Limb (tissue), 2 donors: Measurements from ENCODE around the gene BICDL1.

Experiments
- DNase-seq, 2 donors: peaks; one replicate each; pipeline ENCODE4 v3.0.0-alpha.2; 2016; ENCODE audit errors: extremely low spot score in 2 of 2

BICDL1 gene

DNA sequence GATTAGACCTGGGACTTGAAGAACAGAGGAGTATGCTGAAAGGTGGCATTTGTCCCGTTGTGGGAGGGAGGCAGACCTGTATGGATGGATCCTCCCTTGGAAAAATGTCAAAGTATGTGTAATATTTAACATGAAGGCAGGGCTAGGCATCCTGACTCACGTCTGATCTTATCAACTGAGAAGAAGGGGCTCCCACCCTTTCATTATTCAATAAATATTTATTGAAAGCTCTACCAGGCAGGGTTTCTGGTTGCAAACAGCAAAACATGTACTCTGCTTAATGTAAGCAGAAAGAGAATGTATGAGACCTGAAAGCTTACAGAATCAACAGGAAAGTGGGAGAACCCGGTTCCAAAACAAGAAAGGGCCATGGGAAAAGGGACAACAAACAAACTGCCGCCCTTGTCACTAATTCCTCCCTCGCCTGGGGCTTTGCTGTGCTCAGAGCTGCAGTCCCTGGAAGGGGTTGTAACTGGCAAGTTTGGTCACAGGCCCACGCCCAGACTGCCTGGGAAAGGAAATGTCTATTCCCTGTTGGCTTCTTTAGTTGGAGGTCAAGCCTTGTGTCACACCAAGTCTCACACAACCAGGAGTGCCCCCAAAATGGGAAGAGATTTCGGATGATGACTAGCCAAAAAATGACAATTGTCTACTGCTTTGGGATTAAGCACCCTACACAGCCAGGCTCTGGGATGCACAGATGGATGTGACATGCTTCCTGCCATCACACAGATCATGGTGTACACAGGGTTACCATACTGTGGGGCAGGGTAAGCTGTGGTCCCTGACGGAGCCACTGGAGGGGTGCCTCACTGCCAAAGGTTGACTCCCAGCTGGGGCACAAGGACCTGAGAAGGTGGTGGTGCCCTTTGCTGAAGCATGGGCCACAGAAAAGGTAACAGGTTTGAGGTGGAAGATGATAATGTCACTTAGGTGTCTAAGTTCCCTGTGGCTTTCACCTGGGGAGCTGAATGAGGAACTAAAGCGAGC is 90.7 kb downstream of the BICDL1 start:
- no peak for DNase-seq

DNA sequence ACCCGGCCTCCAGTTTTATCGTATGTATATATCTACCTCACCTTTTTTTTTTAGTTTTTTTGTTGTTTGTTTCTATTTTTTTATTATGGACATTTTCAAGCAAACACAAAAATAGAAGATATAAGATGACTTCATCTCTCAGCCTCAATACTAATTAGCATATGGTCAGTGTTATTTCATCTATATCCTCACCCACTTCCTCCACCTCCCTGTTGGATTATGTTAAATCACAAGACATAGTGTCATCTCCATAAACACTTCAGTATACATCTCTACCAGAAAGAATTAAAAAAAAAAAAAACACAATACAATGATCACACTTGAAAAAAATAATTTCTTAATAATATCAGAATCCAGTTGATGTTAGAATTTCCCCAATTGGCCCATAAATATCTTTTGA is 92.6 kb downstream of the BICDL1 start:
- DNase-seq, result no peak

DNA sequence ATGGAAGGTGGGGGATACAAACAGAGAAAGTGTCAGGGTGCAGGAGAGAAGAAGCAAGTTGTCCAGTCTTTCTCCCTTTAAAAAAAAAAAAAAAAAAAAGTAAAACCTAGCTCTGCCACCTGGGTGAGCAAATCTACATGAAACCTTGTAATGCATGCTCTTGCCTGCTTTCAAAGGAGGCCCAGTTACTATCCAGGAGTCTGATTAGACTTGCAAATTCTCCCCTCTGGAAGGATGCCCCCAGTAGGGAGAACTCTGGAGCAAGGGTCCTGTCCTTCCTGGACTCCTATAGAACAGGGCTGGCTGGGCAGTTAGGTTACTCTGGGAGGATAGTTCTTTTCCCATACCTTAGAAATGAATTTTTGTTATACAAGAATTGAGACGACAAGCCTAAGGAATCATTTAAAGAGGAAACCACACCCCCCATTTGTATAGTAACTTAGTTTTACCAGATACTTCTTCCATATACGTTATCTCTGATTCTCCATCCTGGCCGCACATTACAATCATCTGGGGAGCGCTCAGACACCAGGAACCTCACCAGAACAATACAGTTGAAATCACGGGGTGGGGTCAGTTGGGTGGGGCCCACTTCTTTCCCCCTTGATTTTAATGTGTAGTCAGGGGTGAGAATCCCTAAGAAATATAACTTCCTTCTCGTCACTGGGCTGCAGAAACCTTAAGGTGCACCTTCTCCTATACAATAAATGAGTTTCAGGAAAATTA is 97.0 kb downstream of the BICDL1 start:
- DNase-seq, result no peak

DNA sequence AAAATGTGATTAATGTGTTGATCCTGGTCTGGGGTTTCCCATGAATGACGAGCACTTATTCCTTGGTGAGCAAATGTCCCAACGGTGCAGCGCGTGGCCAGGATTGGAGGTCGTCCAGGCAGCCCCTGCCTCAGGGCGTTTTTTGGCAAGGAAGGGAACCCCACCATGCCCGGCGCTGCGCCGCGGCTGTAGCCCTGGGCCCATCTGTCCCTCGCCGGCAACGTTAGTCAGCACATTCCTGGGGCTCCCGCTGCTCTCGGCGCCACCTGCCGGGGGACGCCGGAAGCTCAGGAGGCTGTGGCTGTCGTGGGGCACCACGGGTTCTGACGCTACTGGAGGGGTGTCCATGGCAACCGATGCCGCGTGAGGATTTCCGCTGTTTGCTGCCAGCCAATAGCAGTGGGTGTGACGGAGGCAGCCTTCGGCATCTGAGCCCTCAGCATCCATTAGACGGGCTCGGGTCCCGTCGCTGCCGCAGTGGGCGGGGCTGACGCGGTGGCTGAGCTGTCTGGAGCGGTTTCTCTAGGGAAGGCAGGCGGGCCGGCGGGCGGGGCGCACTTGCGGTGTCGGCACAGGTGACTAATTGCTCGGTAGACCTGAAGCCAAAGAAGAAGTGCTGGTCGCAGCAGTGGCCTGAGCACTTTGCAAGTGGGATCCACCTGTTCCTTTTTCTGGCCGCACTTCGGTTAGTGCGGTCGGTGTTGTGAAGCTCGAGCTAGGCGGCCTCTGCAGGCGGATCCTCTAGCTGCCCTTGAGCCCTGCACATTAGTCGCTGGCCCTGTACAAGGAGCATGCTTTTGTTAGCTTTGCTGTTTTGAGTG is 98.0 kb downstream of the BICDL1 start:
- peak; percentile 97 to 99 for DNase-seq

DNA sequence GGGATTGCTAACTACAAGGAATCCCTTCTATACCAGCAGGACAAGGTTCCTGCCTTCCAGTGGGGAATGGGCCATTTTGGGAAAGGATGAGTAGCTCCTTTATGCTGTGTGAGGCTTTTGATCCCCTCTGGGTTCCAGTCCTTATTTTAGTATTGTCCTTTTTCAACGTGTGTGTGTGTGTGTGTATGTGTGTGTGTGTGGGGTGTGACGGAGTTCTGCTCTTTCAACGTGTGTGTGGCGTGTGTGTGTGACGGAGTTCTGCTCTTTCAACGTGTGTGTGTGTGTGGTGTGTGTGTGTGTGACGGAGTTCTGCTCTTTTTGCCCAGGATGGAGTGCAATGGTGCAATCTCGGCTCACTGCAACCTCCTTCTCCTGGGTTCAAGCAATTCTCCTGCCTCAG is 100.1 kb downstream of the BICDL1 start:
- DNase-seq, result no peak

DNA sequence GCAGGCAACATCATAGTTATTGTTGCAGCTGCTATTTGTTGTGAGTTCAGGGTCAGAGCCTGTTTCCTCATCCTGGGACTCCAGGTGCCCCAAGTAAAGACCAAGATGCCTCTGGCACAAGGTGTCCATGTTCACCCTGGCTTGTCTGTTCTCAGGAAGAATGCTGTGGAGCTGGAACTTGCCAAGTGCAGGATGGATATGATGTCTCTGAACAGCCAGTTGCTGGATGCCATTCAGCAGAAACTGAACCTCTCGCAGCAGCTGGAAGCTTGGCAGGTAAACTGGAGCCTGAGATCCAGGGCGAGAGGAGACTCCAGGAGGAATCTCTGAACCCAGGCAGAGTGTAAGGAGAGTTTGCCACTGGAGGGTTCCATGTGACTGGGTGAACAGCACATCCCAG is 100.8 kb downstream of the BICDL1 start:
- DNase-seq, result no peak

DNA sequence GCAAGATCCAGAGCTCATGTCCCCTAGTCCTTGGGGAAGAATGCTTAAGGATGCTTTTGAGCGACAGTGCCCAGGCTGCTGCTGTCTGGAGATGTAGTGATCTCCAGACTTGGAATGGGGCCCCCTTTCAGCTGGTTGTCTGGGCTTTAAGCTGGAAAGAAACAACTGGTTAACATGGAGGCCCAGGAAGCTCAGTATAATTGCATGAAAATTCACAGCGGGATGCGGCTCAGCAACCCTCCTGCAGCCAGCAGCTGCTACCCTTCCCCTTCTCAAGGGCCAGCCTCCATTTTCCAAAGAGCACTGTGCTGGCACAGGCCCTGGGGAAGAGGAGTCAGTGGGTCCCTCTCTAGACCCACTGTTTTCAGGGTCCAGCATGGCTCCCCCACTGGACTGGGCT is 101.2 kb downstream of the BICDL1 start:
- DNase-seq, result no peak

DNA sequence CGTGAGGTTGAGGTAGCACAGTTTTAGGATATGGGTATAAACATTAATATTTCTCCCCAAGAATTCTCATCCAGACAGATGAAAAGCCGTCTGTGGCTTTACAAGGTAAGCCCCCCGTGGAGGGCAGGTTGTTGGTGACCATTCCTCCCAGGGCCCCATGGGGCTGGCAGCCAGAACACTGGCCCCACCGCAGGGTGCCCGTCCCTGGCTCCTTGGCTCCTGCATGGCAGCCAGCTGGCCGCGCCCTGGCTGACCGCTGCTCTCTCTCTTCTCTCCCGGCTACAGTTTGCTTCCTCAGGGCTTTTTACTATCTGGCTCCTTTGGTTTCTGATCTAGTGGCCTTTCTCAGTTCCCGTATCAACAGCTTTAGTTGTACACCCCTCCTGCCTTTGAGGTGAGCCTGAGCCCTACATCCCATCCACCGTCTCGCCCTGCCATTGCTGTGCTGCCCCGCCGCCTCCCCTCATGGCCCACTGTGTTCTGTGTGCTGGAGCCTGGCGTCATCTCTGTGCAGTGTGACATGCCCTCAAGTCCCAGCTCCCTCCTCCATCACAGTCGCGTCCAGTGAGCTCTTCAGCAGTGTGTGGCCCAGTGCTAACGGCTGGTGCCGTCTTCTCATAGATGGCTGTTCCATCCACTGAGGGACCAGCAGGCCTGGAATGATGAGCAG is 101.7 kb downstream of the BICDL1 start:
- DNase-seq, result no peak

DNA sequence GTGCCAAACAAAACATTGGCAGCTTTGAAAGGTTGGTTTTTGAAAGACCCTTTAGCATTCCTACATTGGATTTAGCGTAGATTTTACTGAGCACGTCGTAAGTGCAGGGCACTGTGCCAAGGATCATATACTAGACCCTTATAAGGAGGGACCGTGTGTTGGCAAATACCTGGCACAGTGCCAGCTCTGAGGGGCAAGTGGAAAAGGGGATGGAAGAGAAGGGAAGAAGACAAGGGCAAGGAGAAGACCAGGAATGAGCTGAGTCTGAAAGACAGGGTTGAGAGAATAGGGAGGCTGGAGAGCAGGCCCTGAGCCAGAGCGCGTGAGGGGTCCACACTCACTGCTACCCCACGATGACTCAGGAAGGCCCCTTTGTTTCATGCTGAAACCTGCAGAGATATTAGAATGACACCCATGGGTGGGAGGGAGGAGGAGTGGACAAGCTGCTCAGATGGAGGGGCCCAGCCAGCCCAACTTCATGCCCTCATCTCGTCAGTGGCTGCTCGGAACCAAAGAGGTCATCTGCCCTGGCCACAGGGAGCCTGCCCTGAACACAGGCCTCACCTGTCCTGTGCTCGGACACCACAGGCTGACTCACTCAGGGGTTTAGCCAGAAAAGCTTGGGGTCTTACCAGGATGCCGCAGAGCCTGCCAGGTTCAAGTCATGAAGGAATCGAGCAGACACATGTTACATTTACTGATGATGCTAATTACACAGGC is 102.5 kb downstream of the BICDL1 start:
- DNase-seq, result peak in 1 of 2 donors; percentile 18

DNA sequence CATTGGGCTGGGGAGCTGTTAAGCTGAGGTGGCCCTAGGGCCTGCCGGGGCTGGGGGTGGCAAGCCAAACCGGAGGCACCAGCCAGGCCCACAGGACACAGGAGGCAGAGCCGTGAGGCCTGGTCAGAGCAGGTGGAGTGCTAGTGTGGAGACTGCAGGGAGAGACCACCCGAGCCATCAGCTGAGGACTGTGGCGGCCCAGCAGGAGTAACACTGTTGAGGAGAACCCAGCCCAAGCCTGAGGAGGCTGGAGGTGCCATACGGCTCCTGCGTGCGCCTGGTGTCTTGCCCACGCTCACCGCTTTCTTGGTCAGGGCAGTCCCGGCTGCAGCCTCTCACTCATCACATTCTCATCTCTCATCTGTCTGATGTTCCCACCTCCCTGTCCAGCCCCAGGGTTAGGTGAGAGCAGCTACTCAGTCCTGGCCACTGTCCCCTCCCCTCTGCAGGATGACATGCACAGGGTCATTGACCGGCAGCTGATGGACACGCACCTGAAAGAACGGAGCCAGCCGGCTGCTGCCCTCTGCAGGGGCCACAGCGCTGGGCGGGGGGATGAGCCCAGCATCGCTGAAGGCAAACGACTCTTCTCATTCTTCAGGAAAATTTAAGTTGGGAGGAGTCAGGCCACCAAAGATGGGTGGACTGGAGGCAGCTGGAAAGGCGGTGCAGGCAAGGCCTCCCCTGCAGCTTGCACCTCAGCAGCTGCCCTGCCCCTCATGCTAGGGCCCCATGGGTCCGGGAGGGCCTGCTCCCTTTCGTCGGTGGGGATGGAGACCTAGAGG is 103.7 kb downstream of the BICDL1 start:
- DNase-seq, result no peak

DNA sequence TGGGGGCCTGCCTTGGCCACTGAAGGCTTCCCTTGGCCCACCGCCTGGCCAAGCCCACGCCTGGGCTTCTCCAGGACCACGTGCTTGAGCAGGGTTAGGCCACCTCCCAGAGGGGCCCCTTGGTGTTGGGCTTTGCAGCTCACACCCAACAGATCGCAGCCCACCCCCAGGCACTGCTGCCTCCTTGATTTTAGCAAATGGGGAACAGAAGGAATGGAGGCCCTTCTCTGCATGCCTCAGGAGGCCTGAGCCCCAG is 104.2 kb downstream of the BICDL1 start:
- no peak for DNase-seq

DNA sequence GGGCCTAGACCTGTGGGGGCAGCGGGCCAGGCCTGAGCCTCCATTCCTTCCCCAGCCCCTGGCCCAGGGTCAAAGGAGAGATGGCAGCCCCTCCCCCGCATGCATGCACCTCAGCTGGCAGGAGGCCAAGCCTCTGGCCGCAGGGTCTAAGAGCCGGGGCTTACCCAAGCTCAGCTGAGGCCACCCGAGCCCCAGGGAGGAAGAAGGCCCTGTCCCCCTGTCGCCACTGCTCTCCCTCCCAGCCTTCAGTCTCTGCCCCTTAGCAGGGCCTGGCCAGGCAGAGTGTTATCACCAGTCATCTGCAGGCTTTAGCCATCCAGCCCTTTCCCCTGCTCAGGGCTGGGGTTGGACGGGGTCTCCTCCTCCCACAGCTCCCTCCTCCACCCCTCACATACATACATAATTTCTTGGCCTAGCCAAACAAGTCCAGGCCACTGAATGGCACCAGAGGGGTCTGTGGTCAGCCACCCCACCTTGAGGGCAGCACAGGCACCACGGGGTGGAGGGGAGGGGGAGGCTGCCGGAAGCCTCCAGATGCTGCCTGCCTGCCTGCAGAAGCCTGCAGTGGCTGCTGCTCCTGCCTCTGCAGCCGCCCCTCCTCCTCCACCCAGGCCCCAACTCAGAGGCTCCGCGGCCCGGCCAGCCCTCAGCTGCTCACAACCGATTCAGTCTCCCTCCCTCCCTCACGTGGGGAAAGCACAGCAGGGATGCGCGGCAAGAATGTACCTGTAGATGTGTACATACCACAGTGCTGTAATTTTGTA is 104.7 kb downstream of the BICDL1 start:
- DNase-seq, result peak; percentile 24 to 66

DNA sequence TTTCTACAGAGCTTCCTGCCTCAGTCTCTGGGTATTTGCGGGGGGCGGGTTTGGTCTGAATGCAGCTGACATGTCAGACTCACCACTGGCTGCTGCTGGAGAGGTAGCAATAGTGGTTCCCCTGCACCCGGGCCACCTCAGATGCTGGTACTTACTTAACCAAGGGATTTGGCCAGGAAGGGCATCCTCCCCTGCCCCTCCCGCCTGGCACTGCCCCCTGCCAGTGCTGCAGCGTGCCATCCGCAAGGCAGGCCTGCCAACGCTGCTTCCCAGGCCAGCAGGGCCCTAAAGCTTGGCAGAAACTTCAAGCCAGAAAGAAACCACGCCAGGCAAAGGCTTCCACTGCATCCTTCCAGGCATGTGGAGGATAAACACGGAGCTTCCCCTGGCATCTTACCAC is 105.4 kb downstream of the BICDL1 start:
- no peak for DNase-seq

DNA sequence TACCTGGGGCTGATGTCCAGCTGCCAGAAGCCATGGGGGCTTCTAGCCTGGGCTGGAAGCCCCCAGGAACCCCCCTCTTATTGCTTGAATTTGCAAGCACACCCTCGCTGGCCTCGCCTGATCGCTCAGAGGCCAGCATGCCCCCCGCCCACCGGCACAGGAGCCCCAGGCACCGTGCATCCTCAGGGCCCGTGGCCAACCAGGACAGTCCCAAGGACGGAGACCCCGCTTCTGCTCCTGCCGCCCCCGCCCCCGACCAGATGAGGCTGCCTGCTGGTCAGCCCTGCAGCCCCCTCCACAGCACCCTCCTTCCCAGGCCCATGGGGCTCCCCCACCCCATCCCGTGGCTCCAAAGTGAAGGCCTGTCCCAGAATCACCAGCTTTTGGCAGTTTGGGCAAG is 106.3 kb downstream of the BICDL1 start:
- DNase-seq, result no peak

DNA sequence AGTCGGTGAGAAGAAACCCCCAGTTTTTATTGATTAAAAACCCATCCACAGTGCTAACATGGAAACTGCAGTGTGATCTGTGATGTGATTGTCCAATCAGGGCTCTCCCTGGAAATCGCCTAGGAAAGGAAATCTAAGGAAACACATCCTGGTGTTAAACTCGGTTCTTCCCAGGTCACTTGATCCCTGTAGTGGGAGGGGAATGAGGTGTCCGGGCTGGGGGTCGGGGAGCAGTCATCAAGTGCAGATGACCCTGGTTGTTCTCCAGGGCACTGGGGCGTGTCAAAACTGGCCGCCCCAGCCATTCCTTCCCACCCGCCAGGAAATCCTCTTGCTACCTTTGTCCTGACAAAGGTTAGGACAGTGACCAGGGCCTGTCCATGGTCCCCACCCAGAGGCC is 106.7 kb downstream of the BICDL1 start:
- no peak for DNase-seq

DNA sequence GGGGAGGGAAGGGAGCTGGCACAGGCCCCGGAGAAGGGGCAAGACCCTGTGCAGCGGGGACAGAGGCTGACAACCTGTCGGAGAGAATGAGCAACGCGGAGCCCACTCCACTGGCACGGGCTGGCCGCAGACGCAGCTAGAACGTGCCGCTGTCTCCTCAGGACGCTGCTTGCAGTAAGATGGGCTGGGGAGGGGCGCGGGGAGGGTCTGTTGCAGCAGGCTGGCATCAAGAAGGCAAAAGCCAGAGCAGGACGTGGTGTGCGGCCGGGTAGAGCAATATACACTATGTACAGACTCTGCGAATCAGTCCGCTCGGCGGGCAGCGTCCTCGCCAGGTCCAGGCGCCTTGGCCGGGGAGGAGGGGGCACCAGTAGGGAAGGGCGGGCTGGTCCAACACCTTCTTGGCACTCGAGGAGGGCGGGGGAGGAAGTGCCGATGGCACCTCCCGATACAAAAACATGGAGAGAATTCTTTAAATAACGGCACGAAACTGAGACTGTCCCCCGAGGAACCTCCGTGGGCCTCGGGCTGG is 107.7 kb downstream of the BICDL1 start:
- no peak for DNase-seq

DNA sequence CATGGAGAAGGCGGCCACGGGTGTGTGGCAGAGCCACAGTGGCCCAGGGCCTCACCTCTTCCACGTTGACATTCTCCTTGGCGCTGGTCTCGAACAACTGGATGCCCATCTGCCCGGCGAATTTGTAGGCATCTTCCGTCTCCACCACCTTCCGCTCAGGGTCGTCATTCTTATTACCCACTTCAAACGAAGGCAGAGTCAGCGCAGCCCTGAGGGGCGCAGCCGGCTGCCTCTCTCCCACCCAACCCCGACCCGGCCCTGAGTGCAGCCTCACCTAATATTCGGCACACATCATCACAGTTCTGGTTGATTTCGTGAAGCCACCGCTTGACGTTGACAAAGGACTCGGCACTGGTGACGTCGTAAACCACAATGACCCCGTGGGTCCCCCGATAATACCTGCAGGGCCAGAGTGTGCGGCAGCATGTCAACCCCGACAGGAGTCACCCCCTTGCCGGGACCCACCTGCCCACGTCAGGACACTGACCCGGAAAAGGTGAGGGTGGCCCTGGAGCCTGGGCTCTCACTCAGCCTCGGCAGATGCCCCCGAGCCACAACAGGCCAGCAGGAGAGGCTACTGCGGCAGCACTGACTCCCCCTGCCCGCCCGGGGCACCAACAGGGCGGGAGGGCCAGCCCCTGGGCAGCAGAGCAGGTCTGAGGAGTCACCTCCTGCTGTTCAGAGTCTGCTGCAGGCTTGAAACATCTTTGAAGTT is 109.9 kb downstream of the BICDL1 start:
- no peak for DNase-seq

DNA sequence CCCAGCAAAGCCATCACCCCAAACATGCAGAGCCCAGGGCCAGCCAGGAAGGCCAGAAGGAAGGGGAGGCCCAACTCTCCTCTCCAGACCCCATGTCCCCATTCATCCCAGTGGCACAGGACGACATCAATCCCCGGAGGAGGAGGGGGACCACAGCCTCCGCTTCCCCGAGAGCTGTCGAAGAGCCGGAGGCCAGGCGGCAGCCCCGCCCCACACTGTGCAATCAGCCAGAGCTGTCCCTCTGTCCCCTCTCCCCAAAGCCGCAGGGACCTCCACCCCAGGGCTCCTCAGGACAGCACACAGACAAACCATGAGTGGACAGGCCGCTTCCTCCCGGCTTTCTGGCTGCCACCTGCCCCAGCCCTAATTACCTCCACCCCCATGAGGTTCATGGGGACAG is 110.7 kb downstream of the BICDL1 start:
- no peak for DNase-seq
